NCI-H2107 treated with DMSO at 0.1 percent for 48 hours (cell line): ENCODE results near the gene NET1.

Experiments used
- DNase-seq: peaks from one replicate; lab custom pipeline; 2025; ENCODE audit not compliant: unreplicated experiment; lab: John Stamatoyannopoulos, UW

Gene NET1

GRCh38 chr10:5479481-5480161 lies 67.3 kb downstream of the NET1 start:
- DNase-seq = no peak

GRCh38 chr10:5480162-5480941 lies 68.0 kb downstream of the NET1 start:
- no peak for DNase-seq

GRCh38 chr10:5481121-5481520 lies 68.8 kb downstream of the NET1 start:
- DNase-seq = no peak

- no peak for DNase-seq
Observed at GRCh38 chr10:5482016-5482415, 69.7 kb downstream of the NET1 start.

GRCh38 chr10:5484205-5484604 lies 71.8 kb downstream of the NET1 start:
- DNase-seq = no peak

- no peak for DNase-seq
Observed at GRCh38 chr10:5485290-5485689, 72.9 kb downstream of the NET1 start.

- no peak for DNase-seq
Observed at GRCh38 chr10:5485948-5486852, 73.8 kb downstream of the NET1 start.

- DNase-seq = no peak
Observed at GRCh38 chr10:5486853-5487235, 74.5 kb downstream of the NET1 start.

GRCh38 chr10:5488272-5489161 lies 76.2 kb downstream of the NET1 start:
- peak; percentile 69 for DNase-seq

GRCh38 chr10:5490032-5490431 lies 77.7 kb downstream of the NET1 start:
- DNase-seq = no peak

GRCh38 chr10:5490698-5491464 lies 78.5 kb downstream of the NET1 start:
- no peak for DNase-seq

- no peak for DNase-seq
Observed at GRCh38 chr10:5491477-5491876, 79.1 kb downstream of the NET1 start.

GRCh38 chr10:5492322-5492855 lies 80.0 kb downstream of the NET1 start:
- DNase-seq = no peak

GRCh38 chr10:5492929-5493576 lies 80.7 kb downstream of the NET1 start:
- no peak for DNase-seq

GRCh38 chr10:5493691-5494090 lies 81.3 kb downstream of the NET1 start:
- DNase-seq = no peak

GRCh38 chr10:5494611-5495010 lies 82.3 kb downstream of the NET1 start:
- DNase-seq = no peak

GRCh38 chr10:5496261-5497250 lies 84.2 kb downstream of the NET1 start:
- no peak for DNase-seq

- no peak for DNase-seq
Observed at GRCh38 chr10:5497289-5497688, 84.9 kb downstream of the NET1 start.
